GM19023 (cell line): Measurements from ENCODE around the gene PAQR7.
A peak's percentile ranks its signal among the peaks of the same experiment; 100 is the strongest.

Experiments used
- ATAC-seq: cut with Tn5 transposase; IDR thresholded peaks from one replicate; pipeline ENCODE4 v1.9.1; 2021; ENCODE audit warnings: mild to moderate bottlenecking, moderate library complexity; ENCODE audit not compliant: unreplicated experiment

The PAQR7 gene

DNA sequence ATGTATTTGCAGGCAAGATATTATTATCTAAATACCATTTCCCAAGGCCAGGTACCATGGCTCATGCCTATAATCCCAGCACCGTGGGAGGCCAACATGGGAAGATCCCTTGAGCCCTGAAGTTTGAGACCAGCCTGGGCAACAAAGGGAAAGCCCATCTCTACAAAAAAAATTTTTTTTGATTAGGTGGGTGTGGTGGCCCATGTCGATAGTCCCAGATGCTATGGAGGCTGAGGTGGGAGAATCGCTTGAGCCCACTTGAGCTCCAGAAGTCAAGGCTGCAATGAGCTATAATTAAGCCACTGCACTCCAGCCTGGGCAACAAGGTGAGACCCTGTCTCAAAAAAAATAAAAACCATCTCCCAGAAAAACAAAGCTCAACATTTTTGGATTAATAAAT, 28.5 kb upstream of the PAQR7 start:
- no peak for ATAC-seq

DNA sequence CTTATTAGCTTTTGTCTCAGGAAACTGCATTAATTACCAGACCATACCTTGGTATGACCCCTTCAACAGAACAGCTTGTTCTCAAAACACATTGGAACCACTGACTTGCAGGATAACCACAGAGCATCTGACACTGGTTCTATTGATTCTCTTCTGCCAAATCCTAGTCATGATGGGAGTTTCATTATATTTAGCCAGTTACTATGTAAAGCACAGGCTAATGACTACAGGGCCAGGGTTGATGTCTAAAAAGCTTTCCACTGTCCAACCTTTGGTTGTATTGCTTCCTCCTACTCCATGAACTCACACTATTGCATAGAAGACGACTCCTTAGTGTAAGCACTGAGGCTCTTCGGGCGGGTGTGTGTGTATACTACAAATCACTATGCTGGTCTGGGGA, 27.0 kb upstream of the PAQR7 start:
- no peak for ATAC-seq

GRCh38 chr1:25900219-25900618, 24.7 kb upstream of the PAQR7 start:
- ATAC-seq = no peak

DNA sequence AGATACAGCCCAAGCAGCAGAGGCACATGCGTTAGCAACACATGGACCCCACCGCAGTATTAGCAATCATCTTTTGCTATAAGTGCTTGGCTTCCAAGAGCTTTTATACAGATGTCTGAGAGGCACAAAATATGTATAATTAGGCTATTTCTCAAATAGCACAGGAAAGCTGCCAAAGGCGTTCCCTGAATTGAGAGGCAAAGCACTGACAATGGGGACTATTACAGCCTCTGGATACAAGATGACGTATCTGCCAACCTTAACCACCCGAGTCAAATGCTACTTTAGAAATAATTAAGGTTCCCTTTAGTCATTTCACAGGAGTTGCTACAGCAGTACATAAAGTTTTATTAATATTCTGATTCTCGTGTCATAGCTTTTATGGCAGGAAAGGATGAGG, 24.3 kb upstream of the PAQR7 start:
- ATAC-seq = no peak

DNA sequence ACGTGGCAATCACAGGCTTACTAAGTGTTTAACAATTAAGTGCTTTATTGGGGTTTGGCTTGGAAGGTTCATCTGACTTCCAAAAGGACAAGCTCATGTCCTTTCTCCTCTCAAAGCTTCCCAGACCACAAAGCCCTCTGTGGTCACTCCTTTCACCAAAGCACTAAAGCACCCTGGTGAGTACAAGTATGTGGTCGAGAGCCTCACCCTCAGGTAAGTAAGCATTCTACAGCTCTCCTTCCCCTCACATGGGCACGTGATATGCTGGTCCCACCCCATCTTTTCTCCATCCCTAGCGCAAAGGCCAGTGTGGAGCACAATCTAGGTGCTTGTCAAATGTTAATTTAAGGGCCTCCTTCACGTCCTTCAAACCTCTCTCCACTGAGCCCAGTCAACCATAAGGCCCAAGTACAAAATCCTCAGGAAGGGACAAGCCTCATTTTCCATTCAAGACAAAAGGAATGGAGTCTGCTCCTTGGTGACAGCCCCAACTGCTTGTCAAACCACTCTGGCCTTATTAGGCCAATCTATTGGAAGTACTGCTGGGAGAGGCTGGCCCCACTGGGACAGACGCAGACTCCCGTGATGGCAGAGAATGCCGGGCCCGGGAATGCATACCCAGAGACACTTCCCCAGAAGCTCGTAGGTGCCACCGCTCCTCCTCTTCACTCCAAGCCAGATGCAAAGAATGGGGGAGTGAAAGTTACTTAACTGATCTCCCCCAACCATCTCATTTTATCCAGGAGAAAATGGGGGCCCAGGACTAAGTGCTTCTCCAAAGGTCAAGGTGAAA, 22.9 kb upstream of the PAQR7 start:
- ATAC-seq = no peak

GRCh38 chr1:25897754-25898153, 22.2 kb upstream of the PAQR7 start:
- no peak for ATAC-seq

GRCh38 chr1:25896266-25896665, 20.8 kb upstream of the PAQR7 start:
- ATAC-seq = no peak

DNA sequence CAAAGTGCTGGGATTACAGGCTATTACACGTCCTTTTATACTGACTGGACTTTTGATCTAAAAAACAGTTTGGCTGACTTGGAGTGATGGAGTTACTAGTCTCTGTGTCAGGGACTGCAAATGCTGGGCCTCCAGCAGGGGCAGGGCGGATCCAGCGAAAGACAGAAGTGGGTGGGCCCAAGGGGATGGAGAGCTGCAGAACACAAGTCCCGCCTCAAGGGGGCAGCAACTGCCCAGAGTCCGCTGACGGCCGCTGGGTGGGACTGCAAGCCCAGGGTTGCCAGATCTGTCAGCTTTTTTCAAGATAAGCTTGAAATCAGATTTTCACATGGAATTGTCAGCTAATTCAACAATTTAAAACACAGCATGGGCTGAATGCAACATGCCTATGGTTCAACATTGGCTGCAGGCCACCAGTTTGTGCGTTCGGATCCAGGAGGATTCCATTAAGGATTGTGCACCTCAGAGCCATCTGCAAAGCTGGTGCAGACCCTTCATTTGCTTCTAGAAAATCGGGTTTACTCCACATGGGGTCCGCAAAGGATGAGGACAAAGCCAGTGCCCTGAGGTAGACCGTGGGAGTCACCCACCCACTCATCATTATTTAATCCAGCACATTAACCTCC, 20.0 kb upstream of the PAQR7 start:
- peak; percentile 91 for ATAC-seq

- no peak for ATAC-seq
Measured at GRCh38 chr1:25893116-25893515, 17.6 kb upstream of the PAQR7 start.

- ATAC-seq = no peak
Measured at GRCh38 chr1:25891606-25892005, 16.1 kb upstream of the PAQR7 start.

GRCh38 chr1:25890239-25891034, 14.9 kb upstream of the PAQR7 start:
- ATAC-seq = no peak

DNA sequence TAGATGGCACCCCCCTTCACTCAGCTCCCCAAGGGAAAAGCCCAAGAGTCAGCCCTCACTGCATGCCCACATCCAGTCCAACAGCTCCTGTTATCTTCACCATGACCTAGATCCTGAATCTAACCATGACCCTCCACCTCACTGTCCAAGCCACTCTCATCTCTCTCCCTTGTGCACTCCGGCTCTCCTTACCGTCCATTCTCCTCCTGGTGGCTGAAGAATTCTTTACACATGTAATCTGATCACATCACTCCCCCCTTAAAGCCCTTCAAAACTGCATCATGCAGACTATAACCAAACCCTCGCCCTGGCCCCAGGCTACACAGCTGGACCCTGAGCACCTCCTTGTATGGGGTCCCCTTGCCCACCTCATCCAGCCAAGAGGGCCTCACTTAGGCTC, 14.0 kb upstream of the PAQR7 start:
- no peak for ATAC-seq

GRCh38 chr1:25888426-25888987, 13.0 kb upstream of the PAQR7 start:
- ATAC-seq = no peak

- no peak for ATAC-seq
Measured at GRCh38 chr1:25885602-25886001, 10.1 kb upstream of the PAQR7 start.

- ATAC-seq = no peak
Measured at GRCh38 chr1:25881266-25881665, 5.8 kb upstream of the PAQR7 start.

DNA sequence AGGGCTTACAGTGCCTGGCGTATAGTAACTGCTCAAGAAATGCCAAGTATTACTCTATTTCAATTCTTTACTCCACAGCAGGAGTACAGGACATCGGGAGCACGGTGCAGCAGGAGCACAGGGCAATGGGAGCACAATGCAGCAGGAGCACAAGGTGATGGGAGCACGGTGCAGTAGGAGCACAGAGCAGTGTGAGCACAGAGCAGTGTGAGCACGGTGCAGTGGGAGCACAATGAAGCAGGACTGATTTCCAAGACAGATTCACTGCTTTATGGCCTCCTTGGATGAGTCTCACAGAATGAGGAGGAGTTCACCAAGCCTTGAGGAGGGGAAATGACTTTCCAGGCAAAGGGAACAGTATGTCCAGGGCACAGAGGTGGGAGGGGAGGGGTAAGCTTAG, 5.0 kb upstream of the PAQR7 start:
- ATAC-seq = no peak

- no peak for ATAC-seq
Measured at GRCh38 chr1:25879675-25880074, 4.2 kb upstream of the PAQR7 start.

DNA sequence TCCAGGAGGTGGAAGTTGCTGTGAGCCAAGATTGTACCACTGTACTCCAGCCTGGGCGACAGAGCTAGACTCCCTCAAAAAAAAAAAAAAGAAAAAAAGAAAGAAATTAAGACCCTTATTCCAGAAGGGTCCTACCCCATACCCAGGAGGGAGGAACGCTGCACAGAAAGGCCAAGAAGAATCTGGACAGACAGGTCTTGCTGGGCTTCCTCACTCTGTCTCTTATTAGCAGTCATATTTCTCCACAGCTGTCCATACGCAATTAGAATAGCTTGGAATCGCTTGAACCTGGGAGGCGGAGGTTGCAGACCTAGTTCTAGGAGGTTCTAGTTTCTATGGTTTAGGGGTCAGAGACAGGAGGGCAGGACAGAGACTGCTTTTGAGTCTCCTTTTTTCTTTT, 3.2 kb upstream of the PAQR7 start:
- no peak for ATAC-seq

DNA sequence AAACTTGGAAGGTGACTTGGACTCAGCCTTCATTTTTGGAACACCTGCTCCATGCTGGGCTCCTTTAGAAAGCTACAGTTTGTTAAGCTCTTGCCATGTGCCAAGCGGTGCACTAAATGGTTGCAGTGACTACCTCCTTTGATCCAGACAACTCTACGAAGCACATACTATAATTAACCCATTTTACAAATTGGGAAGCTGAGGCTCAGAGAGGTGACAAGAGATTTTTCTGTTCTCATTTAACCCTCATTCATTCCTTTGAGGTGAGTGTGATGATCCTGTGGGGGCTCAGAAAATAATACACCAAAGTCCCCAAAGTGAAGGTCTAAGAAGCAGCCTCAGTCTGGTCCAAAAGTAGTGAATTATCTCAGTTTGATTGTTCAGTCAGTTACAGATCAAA, 1.6 kb upstream of the PAQR7 start:
- ATAC-seq = no peak

- no peak for ATAC-seq
Measured at GRCh38 chr1:25876693-25877077, 1.2 kb upstream of the PAQR7 start.

DNA sequence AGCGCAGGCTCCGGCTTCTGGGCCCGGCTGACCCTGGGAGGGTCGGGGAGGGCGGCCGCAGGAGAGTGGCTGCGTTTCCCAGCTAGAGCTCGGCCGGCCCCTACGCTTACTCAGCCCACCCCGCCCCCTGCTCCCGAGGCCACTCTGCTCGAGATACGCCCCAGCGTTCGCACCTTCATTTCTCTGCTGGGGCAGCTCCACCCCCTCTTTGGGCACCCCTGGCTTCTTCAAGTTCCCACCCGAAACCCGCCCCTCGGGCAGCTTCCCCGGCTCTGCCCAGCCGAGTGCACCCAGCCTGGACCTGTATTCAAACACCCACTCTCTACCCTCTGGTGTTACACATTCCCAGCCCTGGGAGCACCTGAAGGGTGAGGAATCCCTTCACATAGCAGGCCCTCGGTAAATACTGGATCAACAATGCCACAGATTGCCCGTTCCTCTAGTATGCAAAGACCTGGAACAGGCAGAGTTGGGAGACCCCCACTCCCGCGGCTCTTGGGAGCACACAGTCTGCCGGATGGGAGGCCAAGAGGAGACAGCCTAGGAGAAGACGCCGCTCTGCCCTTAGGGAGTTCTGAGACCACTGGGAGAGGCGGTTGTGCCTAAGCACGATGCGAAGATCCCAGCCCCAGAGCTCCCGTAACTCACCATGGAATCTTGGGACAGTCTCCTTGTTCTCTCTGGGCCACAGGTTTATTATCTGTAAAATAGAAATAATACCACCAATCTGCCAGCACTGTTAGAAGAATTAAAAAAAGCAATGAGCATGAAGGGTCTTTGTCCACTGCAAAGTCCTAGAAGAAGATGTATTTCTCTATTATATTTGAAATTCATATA, 566 bp upstream of the PAQR7 start:
- peak; percentile 9 for ATAC-seq
